SK-N-SH (cell line): Measurements from ENCODE around the gene DONSON. TPM values are rescaled to one million over a fixed set of nuclear protein-coding genes. Genes with fewer than 3 reads are reported as not detected.

ENCODE experiments used
- CTCF ChIA-PET: fragments of 300-600, 350-600 bp; formaldehyde crosslinking; extraction: SDS; loops from one replicate; lab custom pipeline; 2021; lab: Yijun Ruan, JAX
- POLR2A ChIA-PET: fragments of 350-600 bp; sonication (Branson Sonifier 250); formaldehyde crosslinking; extraction: SDS; loops from one replicate; lab custom pipeline; 2020; ENCODE audit warnings: antibody characterized with exemption, inconsistent platforms; lab: Yijun Ruan, JAX
- DNase-seq: peaks from one replicate; pipeline ENCODE4 v3.0.0; 2012
- H2AFZ ChIP-seq: fragments of 200-600 bp; sonication (generic); 2 replicates; pipeline ENCODE4 v1.8.1; 2016; ENCODE audit warnings: antibody characterized with exemption, mild to moderate bottlenecking, low read depth
- H3F3A ChIP-seq: fragments of 200-600 bp; sonication (generic); replicated peaks from 2 replicates; pipeline ENCODE3; 2016; ENCODE audit warnings: antibody characterized with exemption, mild to moderate bottlenecking; ENCODE audit not compliant: insufficient read depth
- H3K27ac ChIP-seq, 2 experiments: fragments of 200-500 bp in 1 of 2; fragments of 200-600 bp in 1 of 2; sonication (Bioruptor generic) in 1 of 2; sonication (generic), shearing (Covaris generic) in 1 of 2; 2 replicates each; pipeline versions ENCODE4 v1.5.1 to v1.6.1; 2014 to 2016; ENCODE audit warnings: low read depth in 2 of 2, inconsistent platforms in 1 of 2, low read length in 1 of 2, mild to moderate bottlenecking in 1 of 2, mixed read lengths in 1 of 2
- H3K27me3 ChIP-seq: fragments of 200-600 bp; sonication (generic), shearing (Covaris generic); 2 replicates; pipeline ENCODE4 v1.6.1; 2016; ENCODE audit warnings: mixed run types; ENCODE audit not compliant: insufficient read depth
- H3K36me3 ChIP-seq, 2 experiments: fragments of 200-500 bp in 1 of 2; fragments of 200-600 bp in 1 of 2; sonication (Bioruptor generic) in 1 of 2; sonication (generic) in 1 of 2; replicated peaks in 1 of 2; 2 replicates each; pipeline versions ENCODE3 to v1.5.1; 2014 to 2016; ENCODE audit warnings: low read length in 1 of 2, mild to moderate bottlenecking in 1 of 2; ENCODE audit not compliant: insufficient read depth in 2 of 2, control insufficient read depth in 1 of 2
- H3K4me1 ChIP-seq, 2 experiments: fragments of 200-500 bp in 1 of 2; fragments of 200-600 bp in 1 of 2; sonication (Bioruptor generic) in 1 of 2; sonication (generic), shearing (Covaris generic) in 1 of 2; 2 replicates each; pipeline versions ENCODE4 v1.5.1 to v1.6.1; 2014 to 2016; ENCODE audit warnings: low read depth in 1 of 2, low read length in 1 of 2, mixed run types in 1 of 2; ENCODE audit not compliant: insufficient read depth in 2 of 2, control insufficient read depth in 1 of 2
- H3K4me2 ChIP-seq: fragments of 200-600 bp; sonication (generic), shearing (Covaris generic); 2 replicates; pipeline ENCODE4 v1.6.1; 2017; ENCODE audit warnings: mixed run types
- H3K4me3 ChIP-seq, 2 experiments: fragments of 200-500 bp in 1 of 2; fragments of 200-600 bp in 1 of 2; sonication (Bioruptor generic) in 1 of 2; sonication (generic), shearing (Covaris generic) in 1 of 2; 2 replicates each; pipeline versions ENCODE4 v1.5.1 to v1.8.1; 2014 to 2016; ENCODE audit warnings: low read depth in 2 of 2, inconsistent platforms in 1 of 2, low read length in 1 of 2, mild to moderate bottlenecking in 1 of 2, mixed read lengths in 1 of 2, moderate library complexity in 1 of 2
- H3K79me2 ChIP-seq: fragments of 200-600 bp; sonication (generic); 2 replicates; pipeline ENCODE4 v1.8.1; 2017; ENCODE audit warnings: mild to moderate bottlenecking; ENCODE audit not compliant: insufficient read depth
- H3K9ac ChIP-seq: fragments of 200-600 bp; sonication (generic); 2 replicates; pipeline ENCODE4 v1.6.1; 2017; ENCODE audit warnings: mixed run types
- H3K9me2 ChIP-seq: fragments of 200-600 bp; sonication (generic); 2 replicates; pipeline ENCODE4 v1.6.1; 2017; ENCODE audit warnings: mixed run types
- H3K9me3 ChIP-seq: fragments of 200-600 bp; sonication (generic); 2 replicates; pipeline ENCODE4 v1.6.1; 2017; ENCODE audit warnings: mixed run types, mild to moderate bottlenecking, moderate library complexity
- H4K20me1 ChIP-seq: fragments of 200-600 bp; sonication (generic); 2 replicates; pipeline ENCODE4 v1.6.1; 2017; ENCODE audit warnings: mild to moderate bottlenecking, mixed run types; ENCODE audit not compliant: insufficient read depth
- CHD2 ChIP-seq: fragments of 150-350 bp; IDR thresholded peaks from 2 replicates; pipeline ENCODE4 v1.6.1; 2018; ENCODE audit warnings: low read length; ENCODE audit not compliant: partially characterized antibody
- ELF1 ChIP-seq: IDR thresholded peaks from 2 replicates; pipeline ENCODE4 v1.4.0; 2012
- EP300 ChIP-seq, 2 experiments: IDR thresholded peaks; 2 replicates each; pipeline versions ENCODE4 v1.4.0 to v1.6.1; 2012; ENCODE audit warnings: borderline replicate concordance in 1 of 2, low read depth in 1 of 2, low read length in 1 of 2
- FOSL2 ChIP-seq: IDR thresholded peaks from 2 replicates; pipeline ENCODE4 v1.4.0; 2012; ENCODE audit warnings: low read depth, mild to moderate bottlenecking, moderate library complexity, borderline replicate concordance
- FOXJ3 ChIP-seq: sonication (generic); formaldehyde crosslinking; IDR thresholded peaks from 2 replicates; pipeline ENCODE4 v1.5.1; 2020; ENCODE audit warnings: mild to moderate bottlenecking, missing genetic modification reagents
- FOXM1 ChIP-seq: IDR thresholded peaks from 2 replicates; pipeline ENCODE4 v1.4.0; 2012; ENCODE audit warnings: low read depth, mild to moderate bottlenecking
- GABPA ChIP-seq: IDR thresholded peaks from 2 replicates; pipeline ENCODE4 v1.4.0; 2012; ENCODE audit warnings: low read depth, mild to moderate bottlenecking
- MEF2A ChIP-seq: IDR thresholded peaks from 2 replicates; pipeline ENCODE4 v1.4.0; 2012; ENCODE audit warnings: low read depth, borderline replicate concordance
- MXI1 ChIP-seq: IDR thresholded peaks from 2 replicates; pipeline ENCODE4 v1.6.1; 2012; ENCODE audit warnings: mild to moderate bottlenecking, low read depth, low read length, improper control_type of control experiment
- RXRA ChIP-seq: IDR thresholded peaks from 2 replicates; pipeline ENCODE4 v1.4.0; 2012; ENCODE audit warnings: low read depth, mild to moderate bottlenecking, borderline replicate concordance
- SIN3A ChIP-seq: IDR thresholded peaks from 2 replicates; pipeline ENCODE4 v1.6.1; 2012; ENCODE audit warnings: low read depth, mild to moderate bottlenecking, low read length, moderate library complexity, borderline replicate concordance
- TCF12 ChIP-seq: IDR thresholded peaks from 2 replicates; pipeline ENCODE4 v1.4.0; 2012
- TEAD4 ChIP-seq: IDR thresholded peaks from 2 replicates; pipeline ENCODE4 v1.4.0; 2012; ENCODE audit warnings: mild to moderate bottlenecking, borderline replicate concordance; ENCODE audit not compliant: insufficient read depth
- YY1 ChIP-seq: IDR thresholded peaks from 2 replicates; pipeline ENCODE4 v1.4.0; 2012; ENCODE audit warnings: low read depth, mild to moderate bottlenecking
- WGBS: methylation state at CpG from one replicate; pipeline ENCODE4 v1.1.6; 2017; ENCODE audit warnings: low lambda C conversion rate; 5-methylcytosine and 5-hydroxymethylcytosine counted together
- polyA plus RNA-seq, 3 experiments: library from polyadenylated mRNA; depleted of rRNA; stranded (reverse); fragments of >200 nt; gene quantifications; 2 replicates each; pipeline ENCODE4 v1.2.3, GENCODE V29; 2012
- TF ChIP-seq, protein P1 (sequence below): IDR thresholded peaks from 2 replicates; pipeline ENCODE4 v1.6.1; 2012; ENCODE audit warnings: mild to moderate bottlenecking, low read depth, low read length, moderate library complexity
- TF ChIP-seq, protein P2 (sequence below): IDR thresholded peaks from 2 replicates; pipeline ENCODE4; 2012
- TF ChIP-seq, protein P3 (sequence below): IDR thresholded peaks from 2 replicates; pipeline ENCODE4 v1.4.0; 2012; ENCODE audit warnings: low read depth

The DONSON gene
- polyA plus RNA-seq, 1 of the 3 experiments (the other 2 are of a cell fraction) = 17.3 TPM

DNA sequence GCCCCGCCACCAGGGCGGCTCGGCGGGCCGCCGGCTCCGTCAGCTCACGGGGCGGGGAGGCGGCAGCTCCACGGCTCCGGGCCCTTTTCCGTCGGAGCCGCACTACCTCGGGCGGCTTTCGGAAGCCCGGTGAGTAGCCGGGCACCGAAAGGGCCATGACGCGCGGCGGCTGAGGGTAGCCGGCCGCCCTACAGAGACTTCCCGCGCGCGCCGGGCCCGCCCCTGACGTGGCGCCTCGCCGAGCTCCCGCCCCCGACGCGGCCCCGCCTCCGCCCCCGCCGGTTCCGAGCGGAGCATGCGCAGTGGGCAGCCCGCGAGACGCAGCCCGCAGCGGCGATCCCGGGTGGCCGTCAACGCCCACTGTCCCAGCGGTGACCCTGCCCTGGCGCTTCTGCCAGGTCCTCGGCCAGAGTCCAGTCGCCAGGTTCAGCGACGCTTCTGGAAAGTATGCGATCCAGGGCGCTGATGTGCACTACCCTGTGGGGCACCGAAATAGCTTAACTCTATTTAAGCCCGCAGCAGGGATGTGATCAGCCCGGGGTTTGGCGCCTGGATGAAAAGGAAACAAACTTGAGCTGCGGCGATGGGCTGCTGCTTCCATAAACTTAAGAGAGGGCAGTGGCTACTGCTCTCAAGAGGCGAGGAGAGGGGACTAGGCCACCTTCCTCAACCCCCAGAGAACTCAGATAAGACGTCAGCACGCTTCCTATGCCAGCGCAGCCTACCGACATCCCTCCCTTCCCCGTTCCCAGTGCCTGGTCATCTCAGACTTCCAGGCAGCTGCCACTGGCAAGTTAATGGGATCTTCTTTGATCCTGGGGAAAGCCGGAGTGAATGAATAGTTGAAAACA lies at the start of gene DONSON (continued):
- TF ChIP-seq TEAD4 = no peak
- no peak for TF ChIP-seq FOSL2
- TF ChIP-seq, protein P1, sequence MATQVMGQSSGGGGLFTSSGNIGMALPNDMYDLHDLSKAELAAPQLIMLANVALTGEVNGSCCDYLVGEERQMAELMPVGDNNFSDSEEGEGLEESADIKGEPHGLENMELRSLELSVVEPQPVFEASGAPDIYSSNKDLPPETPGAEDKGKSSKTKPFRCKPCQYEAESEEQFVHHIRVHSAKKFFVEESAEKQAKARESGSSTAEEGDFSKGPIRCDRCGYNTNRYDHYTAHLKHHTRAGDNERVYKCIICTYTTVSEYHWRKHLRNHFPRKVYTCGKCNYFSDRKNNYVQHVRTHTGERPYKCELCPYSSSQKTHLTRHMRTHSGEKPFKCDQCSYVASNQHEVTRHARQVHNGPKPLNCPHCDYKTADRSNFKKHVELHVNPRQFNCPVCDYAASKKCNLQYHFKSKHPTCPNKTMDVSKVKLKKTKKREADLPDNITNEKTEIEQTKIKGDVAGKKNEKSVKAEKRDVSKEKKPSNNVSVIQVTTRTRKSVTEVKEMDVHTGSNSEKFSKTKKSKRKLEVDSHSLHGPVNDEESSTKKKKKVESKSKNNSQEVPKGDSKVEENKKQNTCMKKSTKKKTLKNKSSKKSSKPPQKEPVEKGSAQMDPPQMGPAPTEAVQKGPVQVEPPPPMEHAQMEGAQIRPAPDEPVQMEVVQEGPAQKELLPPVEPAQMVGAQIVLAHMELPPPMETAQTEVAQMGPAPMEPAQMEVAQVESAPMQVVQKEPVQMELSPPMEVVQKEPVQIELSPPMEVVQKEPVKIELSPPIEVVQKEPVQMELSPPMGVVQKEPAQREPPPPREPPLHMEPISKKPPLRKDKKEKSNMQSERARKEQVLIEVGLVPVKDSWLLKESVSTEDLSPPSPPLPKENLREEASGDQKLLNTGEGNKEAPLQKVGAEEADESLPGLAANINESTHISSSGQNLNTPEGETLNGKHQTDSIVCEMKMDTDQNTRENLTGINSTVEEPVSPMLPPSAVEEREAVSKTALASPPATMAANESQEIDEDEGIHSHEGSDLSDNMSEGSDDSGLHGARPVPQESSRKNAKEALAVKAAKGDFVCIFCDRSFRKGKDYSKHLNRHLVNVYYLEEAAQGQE = no peak
- TF ChIP-seq MXI1 = peak; percentile 58; the same call in 1 of the 2 replicates
- TF ChIP-seq FOXJ3 (CRISPR knock-in tag) = no peak
- peak; percentile 68; the same call in 1 of the 2 replicates for TF ChIP-seq RXRA
- no peak for TF ChIP-seq GABPA
- no peak for TF ChIP-seq FOXM1
- TF ChIP-seq, protein P2, sequence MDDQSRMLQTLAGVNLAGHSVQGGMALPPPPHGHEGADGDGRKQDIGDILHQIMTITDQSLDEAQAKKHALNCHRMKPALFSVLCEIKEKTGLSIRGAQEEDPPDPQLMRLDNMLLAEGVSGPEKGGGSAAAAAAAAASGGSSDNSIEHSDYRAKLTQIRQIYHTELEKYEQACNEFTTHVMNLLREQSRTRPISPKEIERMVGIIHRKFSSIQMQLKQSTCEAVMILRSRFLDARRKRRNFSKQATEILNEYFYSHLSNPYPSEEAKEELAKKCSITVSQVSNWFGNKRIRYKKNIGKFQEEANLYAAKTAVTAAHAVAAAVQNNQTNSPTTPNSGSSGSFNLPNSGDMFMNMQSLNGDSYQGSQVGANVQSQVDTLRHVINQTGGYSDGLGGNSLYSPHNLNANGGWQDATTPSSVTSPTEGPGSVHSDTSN = peak; percentile 52; the same call in 1 of the 2 replicates
- TF ChIP-seq, protein P3, sequence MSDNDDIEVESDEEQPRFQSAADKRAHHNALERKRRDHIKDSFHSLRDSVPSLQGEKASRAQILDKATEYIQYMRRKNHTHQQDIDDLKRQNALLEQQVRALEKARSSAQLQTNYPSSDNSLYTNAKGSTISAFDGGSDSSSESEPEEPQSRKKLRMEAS = no peak

DNA sequence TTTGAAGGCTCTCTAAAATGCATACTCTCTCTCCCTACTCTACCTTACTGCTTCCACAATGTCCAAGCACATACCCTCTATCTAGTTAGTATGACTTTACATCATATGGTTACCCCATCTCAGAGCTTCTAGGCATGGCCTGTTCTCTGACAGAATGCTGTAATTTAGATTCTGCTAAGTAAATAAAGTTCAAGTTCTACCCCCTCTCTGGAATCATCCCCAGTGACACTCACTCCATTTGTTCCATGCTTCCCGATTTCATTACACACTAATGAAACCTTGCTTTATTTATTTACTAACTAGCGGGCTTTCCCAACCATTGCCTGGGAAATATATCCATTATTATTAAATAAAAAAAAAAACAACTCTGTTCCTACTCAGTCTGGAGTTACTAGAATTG lies 45.8 kb upstream of the DONSON start:
- H3K79me2 ChIP-seq = peaks cover 92% of the 10 kb centered on the region
- H3K27ac ChIP-seq = no peak overlapping the region
- DNase-seq = no peak
- H3K9me3 ChIP-seq = no peaks in the 10 kb centered on the region; the same call in 1 of the 2 replicates
- no peak overlapping the region for H2AFZ ChIP-seq
- H4K20me1 ChIP-seq = peaks cover 9% of the 10 kb centered on the region; the same call in 1 of the 2 replicates
- POLR2A ChIA-PET = no interaction called here
- H3K36me3 ChIP-seq = peaks cover 16 to 52% of the 10 kb centered on the region in 2 experiments
- H3K4me2 ChIP-seq = no peak overlapping the region
- WGBS = 92% methylated on average over 2 of the region's 2 CpGs
- no peaks in the 10 kb centered on the region for H3K4me1 ChIP-seq
- H3F3A ChIP-seq = no peaks in the 10 kb centered on the region
- no peak overlapping the region for H3K9ac ChIP-seq
- TF ChIP-seq TCF12 = no peak
- TF ChIP-seq ELF1 = no peak
- no peak for TF ChIP-seq CHD2
- TF ChIP-seq EP300 (IDR thresholded peaks at IDR 0.05; ENCODE audit: borderline replicate concordance in 1 of 2, low read depth in 1 of 2, low read length in 1 of 2) = no peak
- TF ChIP-seq MXI1 = no peak
- TF ChIP-seq, protein P2 = no peak
- TF ChIP-seq TEAD4 = no peak
- TF ChIP-seq, protein P1 = no peak
- TF ChIP-seq YY1 = no peak
- TF ChIP-seq SIN3A = no peak
- TF ChIP-seq MEF2A = no peak
- TF ChIP-seq, protein P3 = no peak
- H3K27me3 ChIP-seq = no peaks in the 10 kb centered on the region
- CTCF ChIA-PET = interaction anchor here (1.3 kb wide), 2 partner anchors 10 to 28 kb away, joined by 3 to 5 read pairs; no protein-coding TSS in a partner anchor
- H3K4me3 ChIP-seq = no peak overlapping the region
- H3K9me2 ChIP-seq = no peaks in the 10 kb centered on the region
